Measurements from ENCODE around the gene UTP25.

DNA sequence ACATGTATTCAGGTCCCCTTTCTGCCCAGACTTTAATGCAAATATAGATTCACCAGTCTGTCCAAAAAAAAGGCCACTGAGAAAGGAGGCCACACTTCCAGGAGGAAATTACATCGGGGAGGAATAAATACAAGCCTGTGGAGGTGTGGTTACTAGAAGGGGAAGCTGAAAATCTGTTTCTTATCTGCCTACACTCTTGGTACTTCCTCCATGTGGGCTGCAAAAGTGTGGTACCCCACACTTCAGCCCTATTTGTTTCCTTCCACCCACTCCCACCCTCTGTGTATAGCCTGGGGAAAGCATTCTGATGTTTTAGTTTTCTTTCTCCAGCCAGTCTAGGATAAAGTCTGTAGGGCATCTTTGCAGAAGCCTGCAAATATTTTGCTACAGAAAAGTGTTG is 38.4 kb downstream of the UTP25 start:
- TF ChIP-seq, protein P1, sequence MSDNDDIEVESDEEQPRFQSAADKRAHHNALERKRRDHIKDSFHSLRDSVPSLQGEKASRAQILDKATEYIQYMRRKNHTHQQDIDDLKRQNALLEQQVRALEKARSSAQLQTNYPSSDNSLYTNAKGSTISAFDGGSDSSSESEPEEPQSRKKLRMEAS (CRISPR knock-in tag; IDR thresholded peaks at IDR 0.05), result no peak
- TF ChIP-seq, protein P2, sequence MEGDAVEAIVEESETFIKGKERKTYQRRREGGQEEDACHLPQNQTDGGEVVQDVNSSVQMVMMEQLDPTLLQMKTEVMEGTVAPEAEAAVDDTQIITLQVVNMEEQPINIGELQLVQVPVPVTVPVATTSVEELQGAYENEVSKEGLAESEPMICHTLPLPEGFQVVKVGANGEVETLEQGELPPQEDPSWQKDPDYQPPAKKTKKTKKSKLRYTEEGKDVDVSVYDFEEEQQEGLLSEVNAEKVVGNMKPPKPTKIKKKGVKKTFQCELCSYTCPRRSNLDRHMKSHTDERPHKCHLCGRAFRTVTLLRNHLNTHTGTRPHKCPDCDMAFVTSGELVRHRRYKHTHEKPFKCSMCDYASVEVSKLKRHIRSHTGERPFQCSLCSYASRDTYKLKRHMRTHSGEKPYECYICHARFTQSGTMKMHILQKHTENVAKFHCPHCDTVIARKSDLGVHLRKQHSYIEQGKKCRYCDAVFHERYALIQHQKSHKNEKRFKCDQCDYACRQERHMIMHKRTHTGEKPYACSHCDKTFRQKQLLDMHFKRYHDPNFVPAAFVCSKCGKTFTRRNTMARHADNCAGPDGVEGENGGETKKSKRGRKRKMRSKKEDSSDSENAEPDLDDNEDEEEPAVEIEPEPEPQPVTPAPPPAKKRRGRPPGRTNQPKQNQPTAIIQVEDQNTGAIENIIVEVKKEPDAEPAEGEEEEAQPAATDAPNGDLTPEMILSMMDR (IDR thresholded peaks at IDR 0.05), result no peak
- TF ChIP-seq SMAD3 (CRISPR knock-in tag; IDR thresholded peaks at IDR 0.05; ENCODE audit: borderline replicate concordance) (no peak), FOXP1 (CRISPR knock-in tag; IDR thresholded peaks at IDR 0.05; ENCODE audit: borderline replicate concordance) (no peak), GABPB1 (CRISPR knock-in tag; IDR thresholded peaks at IDR 0.05) (no peak), TP53 (CRISPR knock-in tag; IDR thresholded peaks at IDR 0.05) (no peak), MYBL2 (CRISPR knock-in tag; IDR thresholded peaks at IDR 0.05) (no peak), ESRRA (CRISPR knock-in tag; IDR thresholded peaks at IDR 0.05; ENCODE audit: borderline replicate concordance) (no peak), TEAD1 (CRISPR knock-in tag; IDR thresholded peaks at IDR 0.05) (no peak), SP1 (CRISPR knock-in tag; conservative IDR thresholded peaks at IDR 0.05) (no peak)
- TF ChIP-seq, protein P3, sequence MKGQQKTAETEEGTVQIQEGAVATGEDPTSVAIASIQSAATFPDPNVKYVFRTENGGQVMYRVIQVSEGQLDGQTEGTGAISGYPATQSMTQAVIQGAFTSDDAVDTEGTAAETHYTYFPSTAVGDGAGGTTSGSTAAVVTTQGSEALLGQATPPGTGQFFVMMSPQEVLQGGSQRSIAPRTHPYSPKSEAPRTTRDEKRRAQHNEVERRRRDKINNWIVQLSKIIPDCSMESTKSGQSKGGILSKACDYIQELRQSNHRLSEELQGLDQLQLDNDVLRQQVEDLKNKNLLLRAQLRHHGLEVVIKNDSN (CRISPR knock-in tag; IDR thresholded peaks at IDR 0.05), result no peak
- TF ChIP-seq, protein P4, sequence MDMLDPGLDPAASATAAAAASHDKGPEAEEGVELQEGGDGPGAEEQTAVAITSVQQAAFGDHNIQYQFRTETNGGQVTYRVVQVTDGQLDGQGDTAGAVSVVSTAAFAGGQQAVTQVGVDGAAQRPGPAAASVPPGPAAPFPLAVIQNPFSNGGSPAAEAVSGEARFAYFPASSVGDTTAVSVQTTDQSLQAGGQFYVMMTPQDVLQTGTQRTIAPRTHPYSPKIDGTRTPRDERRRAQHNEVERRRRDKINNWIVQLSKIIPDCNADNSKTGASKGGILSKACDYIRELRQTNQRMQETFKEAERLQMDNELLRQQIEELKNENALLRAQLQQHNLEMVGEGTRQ (CRISPR knock-in tag; IDR thresholded peaks at IDR 0.05), result no peak
- TF ChIP-seq, protein P5, sequence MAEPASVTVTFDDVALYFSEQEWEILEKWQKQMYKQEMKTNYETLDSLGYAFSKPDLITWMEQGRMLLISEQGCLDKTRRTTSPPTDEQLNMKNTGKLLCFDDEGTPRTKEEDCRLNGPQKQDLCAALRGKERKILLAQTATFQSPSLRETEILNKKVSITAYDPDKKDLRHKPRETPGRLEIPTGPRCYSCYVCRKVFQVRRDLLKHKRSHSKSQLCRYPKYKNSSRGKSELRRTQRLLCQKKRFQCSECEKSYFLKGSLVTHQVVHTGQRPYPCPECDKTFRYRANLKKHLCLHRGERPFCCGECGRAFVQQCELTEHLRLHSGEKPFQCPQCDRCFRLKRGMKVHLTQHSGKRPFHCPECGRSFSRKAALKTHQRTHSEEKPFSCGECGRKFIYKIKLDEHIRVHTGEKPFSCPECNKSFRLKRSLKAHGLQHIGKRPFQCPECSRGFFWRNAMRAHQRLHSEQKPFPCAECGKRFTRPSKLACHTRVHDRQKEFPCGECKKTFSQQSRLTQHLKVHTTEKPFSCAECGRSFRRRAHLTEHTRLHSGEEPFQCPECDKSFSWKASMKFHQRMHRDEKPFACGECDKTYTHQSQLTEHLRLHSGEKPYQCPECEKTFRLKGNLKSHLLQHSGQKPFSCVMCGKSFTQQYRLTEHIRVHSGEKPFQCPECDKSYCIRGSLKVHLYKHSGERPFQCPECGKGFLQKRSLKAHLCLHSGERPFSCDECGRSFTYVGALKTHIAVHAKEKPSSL (CRISPR knock-in tag; conservative IDR thresholded peaks at IDR 0.05), result no peak
- TF ChIP-seq, protein P6, sequence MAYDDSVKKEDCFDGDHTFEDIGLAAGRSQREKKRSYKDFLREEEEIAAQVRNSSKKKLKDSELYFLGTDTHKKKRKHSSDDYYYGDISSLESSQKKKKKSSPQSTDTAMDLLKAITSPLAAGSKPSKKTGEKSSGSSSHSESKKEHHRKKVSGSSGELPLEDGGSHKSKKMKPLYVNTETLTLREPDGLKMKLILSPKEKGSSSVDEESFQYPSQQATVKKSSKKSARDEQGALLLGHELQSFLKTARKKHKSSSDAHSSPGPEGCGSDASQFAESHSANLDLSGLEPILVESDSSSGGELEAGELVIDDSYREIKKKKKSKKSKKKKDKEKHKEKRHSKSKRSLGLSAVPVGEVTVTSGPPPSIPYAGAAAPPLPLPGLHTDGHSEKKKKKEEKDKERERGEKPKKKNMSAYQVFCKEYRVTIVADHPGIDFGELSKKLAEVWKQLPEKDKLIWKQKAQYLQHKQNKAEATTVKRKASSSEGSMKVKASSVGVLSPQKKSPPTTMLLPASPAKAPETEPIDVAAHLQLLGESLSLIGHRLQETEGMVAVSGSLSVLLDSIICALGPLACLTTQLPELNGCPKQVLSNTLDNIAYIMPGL (CRISPR knock-in tag; IDR thresholded peaks at IDR 0.05), result no peak
